Measurements from ENCODE around the gene TMEM270.
"Not testable (repeated sequence)": the region's sequence is repeated elsewhere in the genome, so short reads cannot be mapped to it uniquely, and the experiment has no call there.

TMEM270 gene, protein sequence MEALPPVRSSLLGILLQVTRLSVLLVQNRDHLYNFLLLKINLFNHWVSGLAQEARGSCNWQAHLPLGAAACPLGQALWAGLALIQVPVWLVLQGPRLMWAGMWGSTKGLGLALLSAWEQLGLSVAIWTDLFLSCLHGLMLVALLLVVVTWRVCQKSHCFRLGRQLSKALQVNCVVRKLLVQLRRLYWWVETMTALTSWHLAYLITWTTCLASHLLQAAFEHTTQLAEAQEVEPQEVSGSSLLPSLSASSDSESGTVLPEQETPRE

DNA sequence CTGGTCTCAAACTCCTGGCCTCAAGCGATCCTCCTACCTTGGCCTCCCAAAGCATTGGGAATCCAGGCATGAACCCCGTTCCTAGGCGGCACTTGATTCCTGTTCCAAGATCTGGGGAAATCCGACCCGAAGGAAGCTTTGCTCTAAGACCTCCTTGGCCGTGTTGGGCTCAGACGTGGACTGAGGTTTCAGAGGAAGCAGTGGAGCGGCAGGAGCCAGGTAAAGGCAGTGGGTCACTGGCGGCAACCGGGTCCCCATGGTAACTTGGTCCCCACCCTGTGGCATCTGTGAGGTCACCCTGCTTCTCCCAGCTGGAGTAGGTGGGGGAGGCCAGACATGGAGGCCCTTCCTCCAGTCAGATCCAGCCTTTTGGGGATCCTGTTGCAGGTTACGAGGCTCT is at the start of gene TMEM270:
TMEM270 (plus strand) TSS at position 301 of the 400 bp plus-strand sequence; CDS start at position 337, 36 bp downstream.
- no peak for DNase-seq (ENCODE audit: low spot score)

DNA sequence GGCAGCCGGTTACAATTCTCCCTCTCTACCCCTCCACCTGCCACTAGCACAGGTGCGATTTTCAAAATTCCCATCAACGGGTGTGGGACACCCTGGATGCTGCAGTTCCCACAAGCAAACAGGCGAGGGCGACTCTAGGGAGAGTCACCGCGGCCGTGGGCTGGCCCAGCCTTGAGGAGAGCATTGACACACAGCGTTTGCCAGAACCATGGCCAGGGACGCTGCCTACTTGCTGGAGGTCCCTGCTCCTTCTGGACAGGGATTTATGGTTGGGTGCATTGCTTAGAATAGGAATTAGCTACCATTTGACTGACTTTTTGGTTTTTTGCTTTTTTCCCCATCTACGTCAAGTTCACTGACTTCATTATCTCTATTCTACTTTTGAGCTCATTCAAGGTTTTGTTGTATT is 49.2 kb upstream of the TMEM270 start:
- peak; percentile 35 for DNase-seq (ENCODE audit: low spot score)

DNA sequence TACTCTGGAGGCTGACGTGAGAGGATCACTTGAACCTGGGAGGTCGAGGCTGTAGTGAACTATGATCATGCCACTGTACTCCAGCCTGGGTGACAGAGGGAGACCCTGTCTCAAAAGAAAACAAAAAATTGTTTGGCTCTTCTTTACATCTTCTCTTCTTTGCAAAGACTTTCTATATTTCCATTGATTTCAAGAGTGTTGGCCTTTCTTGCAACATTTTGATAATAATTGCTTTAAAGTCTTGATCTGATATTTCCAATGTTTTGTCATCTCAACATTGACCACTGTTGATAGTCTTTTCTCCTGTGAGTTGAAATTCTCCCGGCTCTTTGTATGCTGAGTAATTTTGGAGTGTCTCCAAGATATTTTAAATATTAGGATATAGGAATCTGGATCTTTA is 48.0 kb upstream of the TMEM270 start:
- no peak for DNase-seq (ENCODE audit: low spot score)

DNA sequence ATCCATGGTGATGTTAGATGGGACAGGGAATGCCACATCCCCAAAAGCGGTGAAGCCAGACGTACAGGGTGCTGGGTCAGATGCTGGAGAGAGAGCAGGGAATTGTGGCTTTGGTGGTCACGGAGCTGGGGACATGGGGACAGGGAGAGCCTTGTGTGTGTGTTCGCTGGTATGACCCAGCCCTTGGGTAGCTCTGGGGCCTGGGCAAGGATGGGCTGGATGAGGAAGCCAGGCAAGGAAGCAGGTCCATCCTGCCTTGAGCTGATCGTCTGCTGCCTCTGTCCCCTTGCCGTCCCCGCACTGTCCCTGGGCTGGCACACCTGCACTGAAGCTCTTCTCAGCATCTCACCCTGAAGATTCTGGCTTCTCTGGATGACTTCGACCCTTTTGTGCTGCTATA is 45.5 kb upstream of the TMEM270 start:
- DNase-seq (ENCODE audit: low spot score), result no peak

DNA sequence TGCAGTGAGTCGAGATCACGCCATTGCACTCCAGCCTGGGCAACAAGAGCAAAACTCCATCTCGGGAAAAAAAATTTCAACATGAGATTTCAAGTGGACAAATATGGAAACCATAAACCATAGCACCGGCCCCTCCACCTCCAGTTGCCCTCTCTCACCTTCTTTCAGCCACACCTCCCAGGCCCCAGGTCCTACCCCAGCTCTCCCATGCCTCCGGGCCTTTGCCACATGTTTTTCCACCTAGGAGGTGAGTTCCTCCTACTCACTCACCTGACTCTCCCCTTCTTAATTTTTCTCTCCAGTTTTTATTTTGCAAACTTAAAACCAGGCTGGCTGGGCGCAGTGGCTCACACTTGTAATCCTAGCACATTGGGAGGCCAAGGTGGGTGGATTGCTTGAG is 43.8 kb upstream of the TMEM270 start:
- no peak for DNase-seq (ENCODE audit: low spot score)

DNA sequence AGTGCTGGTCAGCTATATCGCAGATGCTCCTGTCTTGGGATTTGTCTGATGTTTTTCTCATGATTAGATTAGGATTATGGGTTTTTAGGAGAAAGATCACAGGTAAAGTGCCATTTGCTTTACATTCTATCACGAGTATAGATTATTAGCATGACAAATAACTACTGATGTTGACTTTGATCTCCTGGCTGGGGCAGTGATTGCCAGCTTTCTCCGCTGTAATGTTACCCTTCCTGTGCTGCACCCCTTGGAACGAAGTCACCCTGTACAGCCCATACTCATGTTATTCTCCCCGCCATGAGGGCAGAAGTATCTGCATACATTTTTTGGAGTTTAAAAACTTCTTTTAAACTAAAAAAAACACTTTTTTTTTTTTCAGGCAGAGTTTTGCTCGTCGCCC is 40.9 kb upstream of the TMEM270 start:
- no peak for DNase-seq (ENCODE audit: low spot score)

DNA sequence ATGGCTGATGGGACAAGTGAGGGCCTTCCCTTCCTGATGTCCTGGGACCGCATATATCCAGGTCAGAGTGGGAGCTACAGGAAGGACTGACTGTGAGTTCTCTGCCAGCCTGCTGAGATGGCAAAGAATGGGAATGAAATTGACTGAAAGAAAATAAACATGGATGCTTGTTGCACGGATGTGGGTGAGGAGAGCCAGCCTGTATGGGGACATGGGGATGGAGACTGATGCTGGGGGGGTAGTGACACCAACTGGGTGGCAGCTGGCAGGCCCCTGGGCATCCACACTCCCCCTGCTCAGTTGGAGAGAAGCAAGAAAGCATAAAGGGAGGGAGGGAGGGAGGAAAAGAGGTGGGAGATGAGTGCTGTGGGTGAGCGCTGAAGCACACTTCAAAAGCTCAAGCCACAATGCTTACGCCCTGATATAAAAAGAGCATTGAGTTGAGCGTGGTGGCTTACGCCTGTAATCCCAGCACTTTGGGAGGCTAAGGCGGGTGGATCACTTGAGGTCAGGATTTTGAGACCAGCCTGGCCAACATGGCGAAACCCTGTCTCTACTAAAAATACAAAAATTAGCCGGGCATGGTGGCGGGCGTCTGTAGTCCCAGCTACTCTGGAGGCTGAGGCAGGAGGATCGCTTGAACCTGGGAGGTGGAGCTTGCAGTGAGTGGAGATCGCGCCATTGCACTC is 39.2 kb upstream of the TMEM270 start:
- DNase-seq (ENCODE audit: low spot score), result not testable (repeated sequence)

DNA sequence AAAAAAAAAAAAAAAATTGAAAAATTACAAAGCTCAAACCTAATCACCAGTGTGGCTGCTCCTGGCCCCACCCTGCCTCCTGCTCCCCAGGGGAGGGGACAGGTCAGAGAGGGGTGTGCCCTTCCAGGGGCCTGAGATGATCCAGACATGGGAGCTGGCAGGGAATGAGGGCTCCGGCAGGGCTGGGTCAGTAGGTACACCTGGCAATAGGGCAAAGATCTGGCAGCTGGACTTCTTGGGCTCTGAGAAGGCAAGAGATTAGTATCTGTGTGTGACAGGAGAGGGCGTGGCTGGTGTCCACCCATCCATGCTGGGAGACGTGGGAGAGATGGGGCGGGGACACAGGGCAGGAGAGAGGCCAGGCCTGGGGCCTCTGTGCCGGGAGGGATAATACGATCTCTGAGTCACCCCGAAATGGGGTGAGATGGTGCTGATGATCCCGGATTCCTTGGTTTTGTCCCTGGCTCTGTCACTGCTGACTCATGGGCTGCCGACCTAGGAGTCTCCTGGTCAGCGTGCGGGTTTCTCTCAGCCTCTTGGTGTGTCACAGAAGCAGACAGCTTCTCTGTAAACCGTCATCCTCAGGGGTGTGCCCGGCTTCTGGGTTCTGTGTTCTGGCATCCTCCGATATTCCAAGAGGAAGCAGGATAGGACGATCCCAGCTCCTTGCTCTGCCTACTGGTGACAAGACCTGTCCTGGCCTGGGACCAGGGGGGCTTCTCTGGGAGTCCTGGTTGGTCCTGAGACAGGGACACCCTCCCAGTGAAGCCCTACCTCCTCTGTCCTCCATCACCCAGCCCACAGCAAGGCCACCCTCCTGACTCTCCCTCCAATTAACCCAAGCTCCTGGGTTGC is 38.4 kb upstream of the TMEM270 start:
- no peak for DNase-seq (ENCODE audit: low spot score)

DNA sequence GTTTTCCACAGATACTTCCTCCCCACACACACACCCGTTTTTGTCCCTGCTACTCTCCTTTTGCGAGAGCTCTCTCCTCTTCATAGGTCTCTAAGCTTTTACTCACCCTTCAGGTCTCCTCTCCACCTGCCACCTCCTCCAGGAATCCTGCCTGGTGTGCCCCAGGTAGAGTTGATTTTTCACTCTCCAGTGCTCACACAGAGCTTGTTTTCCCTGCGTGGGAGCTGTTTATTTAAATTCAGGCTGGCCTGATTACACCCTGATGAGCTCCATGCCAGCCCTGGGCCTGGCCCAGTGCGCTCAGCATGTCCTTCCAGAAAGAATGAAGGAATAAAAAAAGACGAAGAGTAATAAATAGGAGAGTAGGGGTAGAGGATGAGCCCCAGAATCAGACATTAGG is 37.7 kb upstream of the TMEM270 start:
- no peak for DNase-seq (ENCODE audit: low spot score)

DNA sequence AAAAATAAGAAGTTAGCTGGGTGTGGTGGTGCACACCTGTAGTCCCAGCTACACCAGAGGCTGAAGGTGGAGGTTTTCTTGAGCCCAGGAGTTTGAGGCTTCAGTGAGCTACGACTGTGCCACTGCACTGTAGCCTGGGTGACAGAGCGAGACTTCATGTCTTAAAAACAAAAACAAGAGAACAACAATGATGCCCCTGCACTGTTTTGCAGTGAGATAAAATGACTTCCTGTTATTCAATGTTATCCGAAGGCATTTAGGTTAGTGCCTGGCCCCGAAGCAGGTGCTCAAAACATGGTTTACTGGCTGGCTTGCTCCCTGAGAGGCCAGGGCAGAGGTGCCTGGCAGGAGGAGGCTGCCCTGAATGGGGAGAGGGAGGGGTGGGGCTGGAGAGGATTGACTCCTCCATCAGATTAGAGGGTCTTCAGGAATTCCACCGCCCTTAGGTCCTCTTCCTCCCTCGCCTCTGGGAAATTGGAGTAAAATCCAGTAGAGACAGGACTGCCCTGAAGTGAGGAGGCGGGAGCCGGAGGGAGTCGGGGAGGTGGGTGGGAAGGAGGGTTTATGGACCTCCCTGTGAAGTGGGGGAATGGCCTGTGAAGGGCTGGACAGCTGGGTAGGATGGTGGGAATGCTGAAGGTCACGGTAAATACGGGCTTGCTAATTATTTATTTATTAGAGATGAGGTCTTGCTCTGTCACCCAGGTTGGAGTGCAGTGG is 36.9 kb upstream of the TMEM270 start:
- no peak for DNase-seq (ENCODE audit: low spot score)

DNA sequence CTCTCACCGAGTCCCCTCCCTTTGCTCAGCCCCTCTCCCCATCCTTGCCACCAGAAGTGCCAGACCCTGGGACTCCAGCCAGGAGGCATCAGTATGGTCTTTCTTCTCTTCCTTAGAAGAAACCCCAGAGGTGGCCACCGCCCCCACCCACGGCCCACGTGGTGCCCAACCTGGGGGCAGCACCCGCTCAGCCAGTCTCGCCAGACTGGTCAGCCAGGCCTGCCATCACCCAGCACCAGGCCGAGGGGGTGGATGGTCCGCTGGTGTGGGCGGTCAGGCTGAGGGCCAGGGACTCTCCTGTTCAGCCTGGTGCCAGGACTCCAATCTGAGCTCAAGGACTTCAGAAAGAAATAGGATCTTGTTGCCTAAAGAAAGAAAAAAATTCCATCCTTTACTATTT is 36.0 kb upstream of the TMEM270 start:
- DNase-seq (ENCODE audit: low spot score), result no peak

DNA sequence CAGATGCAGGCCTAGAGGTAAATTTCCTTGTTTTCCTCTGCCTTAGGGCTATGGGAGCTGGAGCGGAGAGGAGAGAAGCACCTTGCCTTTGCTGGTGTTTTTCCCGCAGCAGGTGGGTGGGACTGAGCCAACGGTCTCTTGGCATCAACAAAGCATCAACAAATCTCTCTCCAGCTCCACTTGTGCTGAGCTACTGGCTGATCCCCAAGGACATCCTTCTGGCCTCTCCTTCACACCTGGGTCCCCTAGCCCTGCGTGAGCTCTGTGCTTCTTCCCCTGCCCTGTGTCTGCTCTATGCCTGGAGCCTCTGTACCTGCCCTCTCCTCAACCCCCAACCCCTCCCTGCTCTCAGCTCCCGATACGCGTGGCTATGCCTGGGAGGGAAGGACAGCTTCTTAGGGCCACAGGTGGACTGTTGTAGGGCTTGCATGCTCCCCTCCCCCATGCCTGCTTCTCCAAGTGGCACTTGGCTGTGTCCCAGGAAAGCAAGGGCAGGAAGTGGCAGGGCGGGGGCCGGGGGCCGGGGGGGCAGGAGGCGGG is 33.3 kb upstream of the TMEM270 start:
- DNase-seq (ENCODE audit: low spot score), result no peak

DNA sequence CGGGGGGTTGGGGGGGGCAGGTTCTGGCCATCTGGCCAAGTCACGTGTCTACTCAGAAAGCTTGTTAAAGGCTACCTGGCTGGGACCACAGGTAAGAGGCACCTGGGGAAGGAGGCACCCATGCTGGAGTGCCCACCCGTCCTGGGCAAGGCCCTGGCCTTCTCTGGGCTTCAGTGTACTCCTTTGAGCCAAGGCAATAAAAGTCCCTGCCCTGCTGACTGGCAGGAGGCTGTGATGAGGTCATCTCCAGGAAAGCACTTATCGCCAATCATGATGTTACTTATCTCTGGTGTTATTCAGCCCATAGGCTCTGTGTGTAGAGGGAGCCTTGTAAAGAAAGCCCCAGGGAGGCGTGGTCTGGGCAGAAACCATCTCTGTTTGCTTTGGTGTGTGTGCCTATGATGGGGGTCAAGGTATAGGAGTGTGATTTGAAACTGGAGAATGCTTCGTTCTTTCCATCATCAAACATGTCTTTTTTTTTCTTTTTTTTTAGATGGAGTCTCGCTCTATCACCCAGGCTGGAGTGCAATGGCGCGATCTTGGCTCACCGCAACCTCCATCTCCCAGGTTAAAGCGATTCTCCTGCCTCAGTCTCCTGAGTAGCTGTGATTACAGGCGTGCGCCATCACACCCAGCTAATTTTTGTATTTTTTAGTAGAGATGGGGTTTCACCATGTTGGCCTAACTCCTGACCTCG is 32.7 kb upstream of the TMEM270 start:
- DNase-seq (ENCODE audit: low spot score), result no peak

DNA sequence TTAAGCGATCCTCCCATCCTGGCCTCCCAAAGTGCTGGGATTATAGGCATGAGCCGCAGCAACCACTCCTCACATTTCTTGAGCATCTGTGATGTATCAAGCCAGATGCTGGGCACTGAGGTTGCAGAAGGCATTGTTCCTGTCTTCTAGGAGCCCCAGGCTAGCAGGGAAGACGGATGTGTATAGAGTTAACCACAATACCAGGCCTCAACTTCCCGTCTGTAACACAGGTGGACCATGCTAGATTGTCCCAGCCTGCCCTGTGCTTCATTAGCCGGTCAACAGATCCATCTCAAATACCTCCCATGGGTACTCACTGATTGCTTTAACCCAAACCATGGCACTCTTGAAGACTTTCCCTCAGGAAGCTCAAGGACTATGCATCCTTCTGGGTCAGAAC is 32.0 kb upstream of the TMEM270 start:
- no peak for DNase-seq (ENCODE audit: low spot score)

DNA sequence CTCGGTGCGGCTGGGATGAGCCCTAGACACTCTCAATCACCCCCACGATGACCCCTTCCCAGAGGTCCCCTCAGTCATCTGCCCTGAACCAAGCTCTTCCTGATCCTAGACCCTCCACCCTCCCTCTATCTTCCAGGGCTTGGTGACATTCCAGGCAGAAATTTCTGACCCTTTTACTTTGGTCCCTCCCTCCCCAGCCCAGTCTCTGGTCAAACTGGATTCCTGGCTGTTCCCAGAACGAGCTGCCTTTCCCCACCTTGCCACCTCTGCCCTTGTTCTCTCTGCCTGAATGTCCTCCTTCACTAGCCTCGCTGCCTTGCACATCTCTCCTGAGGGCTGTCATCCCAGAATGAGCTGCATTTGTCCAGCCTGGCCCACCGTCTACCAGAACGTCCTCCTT is 31.5 kb upstream of the TMEM270 start:
- DNase-seq (ENCODE audit: low spot score), result no peak

DNA sequence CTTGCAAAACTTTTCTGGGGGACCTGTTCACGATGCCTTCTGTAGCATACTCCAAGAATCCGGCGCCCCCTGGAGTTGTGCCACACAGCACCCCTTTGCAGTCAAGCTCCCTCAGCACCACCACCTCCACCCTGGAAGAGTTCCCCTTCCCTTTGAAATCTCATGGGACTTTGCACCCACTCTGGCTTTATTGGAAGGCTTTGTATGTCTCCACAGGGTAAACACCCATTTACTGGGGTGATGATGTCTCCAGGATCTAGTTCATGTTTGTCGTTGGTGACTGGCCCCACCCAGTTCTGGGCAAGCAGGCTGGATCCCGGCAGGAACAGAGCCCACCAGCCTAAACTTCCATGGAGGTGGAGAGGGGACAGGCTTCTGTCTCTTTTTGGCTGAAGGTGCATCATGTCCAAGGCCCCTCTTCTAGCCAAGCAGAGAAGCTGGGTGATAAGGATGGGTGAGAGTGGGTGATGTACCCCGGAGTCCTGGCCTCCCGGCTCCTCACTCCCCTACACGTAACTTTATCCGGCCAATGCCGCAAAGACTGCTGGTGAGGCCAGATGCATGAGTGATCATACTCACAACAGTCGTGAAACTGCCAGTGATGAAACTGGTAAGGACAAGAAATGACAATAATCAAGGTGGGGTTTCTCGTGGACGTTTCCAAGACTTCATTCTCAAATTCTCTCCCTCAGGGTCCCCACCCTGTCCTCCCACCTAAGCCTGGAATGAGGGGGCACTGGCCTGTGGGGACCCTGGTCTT is 30.9 kb upstream of the TMEM270 start:
- DNase-seq (ENCODE audit: low spot score), result no peak

DNA sequence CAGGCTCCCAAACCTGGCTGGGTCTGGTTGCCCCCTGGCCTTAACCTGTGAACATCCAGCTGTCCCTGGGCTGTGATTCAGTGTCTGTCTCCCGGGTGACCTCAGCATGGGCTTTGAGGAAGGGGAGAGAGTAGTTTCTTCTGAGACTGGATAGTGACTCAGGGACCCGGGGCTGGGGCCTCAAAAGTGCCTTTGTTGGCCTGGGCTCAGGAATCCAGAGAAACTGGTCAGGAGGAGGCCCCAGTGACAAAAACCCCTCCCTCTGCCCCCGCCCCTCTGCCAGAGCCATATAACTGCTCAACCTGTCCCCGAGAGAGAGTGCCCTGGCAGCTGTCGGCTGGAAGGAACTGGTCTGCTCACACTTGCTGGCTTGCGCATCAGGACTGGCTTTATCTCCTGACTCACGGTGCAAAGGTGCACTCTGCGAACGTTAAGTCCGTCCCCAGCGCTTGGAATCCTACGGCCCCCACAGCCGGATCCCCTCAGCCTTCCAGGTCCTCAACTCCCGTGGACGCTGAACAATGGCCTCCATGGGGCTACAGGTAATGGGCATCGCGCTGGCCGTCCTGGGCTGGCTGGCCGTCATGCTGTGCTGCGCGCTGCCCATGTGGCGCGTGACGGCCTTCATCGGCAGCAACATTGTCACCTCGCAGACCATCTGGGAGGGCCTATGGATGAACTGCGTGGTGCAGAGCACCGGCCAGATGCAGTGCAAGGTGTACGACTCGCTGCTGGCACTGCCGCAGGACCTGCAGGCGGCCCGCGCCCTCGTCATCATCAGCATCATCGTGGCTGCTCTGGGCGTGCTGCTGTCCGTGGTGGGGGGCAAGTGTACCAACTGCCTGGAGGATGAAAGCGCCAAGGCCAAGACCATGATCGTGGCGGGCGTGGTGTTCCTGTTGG is 30.0 kb upstream of the TMEM270 start, which contains the start of gene CLDN4:
CLDN4 (plus strand) TSS at position 316 of the 903 bp plus-strand sequence; CDS start at position 522, 206 bp downstream.
- DNase-seq (ENCODE audit: low spot score), result no peak

DNA sequence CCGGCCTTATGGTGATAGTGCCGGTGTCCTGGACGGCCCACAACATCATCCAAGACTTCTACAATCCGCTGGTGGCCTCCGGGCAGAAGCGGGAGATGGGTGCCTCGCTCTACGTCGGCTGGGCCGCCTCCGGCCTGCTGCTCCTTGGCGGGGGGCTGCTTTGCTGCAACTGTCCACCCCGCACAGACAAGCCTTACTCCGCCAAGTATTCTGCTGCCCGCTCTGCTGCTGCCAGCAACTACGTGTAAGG is 29.4 kb upstream of the TMEM270 start:
- DNase-seq (ENCODE audit: low spot score), result no peak

DNA sequence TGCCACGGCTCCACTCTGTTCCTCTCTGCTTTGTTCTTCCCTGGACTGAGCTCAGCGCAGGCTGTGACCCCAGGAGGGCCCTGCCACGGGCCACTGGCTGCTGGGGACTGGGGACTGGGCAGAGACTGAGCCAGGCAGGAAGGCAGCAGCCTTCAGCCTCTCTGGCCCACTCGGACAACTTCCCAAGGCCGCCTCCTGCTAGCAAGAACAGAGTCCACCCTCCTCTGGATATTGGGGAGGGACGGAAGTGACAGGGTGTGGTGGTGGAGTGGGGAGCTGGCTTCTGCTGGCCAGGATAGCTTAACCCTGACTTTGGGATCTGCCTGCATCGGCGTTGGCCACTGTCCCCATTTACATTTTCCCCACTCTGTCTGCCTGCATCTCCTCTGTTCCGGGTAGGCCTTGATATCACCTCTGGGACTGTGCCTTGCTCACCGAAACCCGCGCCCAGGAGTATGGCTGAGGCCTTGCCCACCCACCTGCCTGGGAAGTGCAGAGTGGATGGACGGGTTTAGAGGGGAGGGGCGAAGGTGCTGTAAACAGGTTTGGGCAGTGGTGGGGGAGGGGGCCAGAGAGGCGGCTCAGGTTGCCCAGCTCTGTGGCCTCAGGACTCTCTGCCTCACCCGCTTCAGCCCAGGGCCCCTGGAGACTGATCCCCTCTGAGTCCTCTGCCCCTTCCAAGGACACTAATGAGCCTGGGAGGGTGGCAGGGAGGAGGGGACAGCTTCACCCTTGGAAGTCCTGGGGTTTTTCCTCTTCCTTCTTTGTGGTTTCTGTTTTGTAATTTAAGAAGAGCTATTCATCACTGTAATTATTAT is 28.9 kb upstream of the TMEM270 start:
- no peak for DNase-seq (ENCODE audit: low spot score)
